Measurements from ENCODE around the gene JUND. TPM values are rescaled to one million over a fixed set of nuclear protein-coding genes. Genes with fewer than 3 reads are reported as not detected.
A peak's percentile ranks its signal among the peaks of the same experiment; 100 is the strongest.

The JUND gene
- total RNA-seq, 6 experiments from 2014 or later: 70.3 to 99.9 (median 91.7) TPM

- TF ChIP-seq CTCF (IDR thresholded peaks at IDR 0.05): no peak
- peaks cover 6% of the 10 kb centered on the region; the same call in 1 of the 2 replicates for H3K9me3 Mint-ChIP-seq
- peaks cover 69% of the 10 kb centered on the region for H3K27me3 Mint-ChIP-seq (ENCODE audit: insufficient read depth)
- peaks cover 40% of the 10 kb centered on the region for H3K4me1 Mint-ChIP-seq (ENCODE audit: low read depth)
- H3K36me3 Mint-ChIP-seq (ENCODE audit: low read depth): peaks cover 14% of the 10 kb centered on the region
- peak within 1 kb of the TSS; percentile 76 for H3K4me3 Mint-ChIP-seq
- peak within 1 kb of the TSS; percentile 89 for H3K27ac Mint-ChIP-seq
- DNase-seq: peak; percentile 41
Measured at GRCh38 chr19:18274219-18274780, 7.1 kb downstream of the JUND start, which contains the start of gene IQCN. IQCN (minus strand) TSS chr19:18274452; CDS start chr19:18269478, 4,974 bp downstream.

GRCh38 chr19:18273561-18274218 lies 7.7 kb downstream of the JUND start:
- TF ChIP-seq CTCF (IDR thresholded peaks at IDR 0.05): no peak
- no peak for DNase-seq
- peak overlapping the region; percentile 76 for H3K4me3 Mint-ChIP-seq
- peaks cover 5% of the 10 kb centered on the region; the same call in 1 of the 2 replicates for H3K9me3 Mint-ChIP-seq
- H3K4me1 Mint-ChIP-seq (ENCODE audit: low read depth): peaks cover 33% of the 10 kb centered on the region
- peak overlapping the region; percentile 89 for H3K27ac Mint-ChIP-seq
- peaks cover 9% of the 10 kb centered on the region; the same call in 1 of the 2 replicates for H3K36me3 Mint-ChIP-seq (ENCODE audit: low read depth)
- H3K27me3 Mint-ChIP-seq (ENCODE audit: insufficient read depth): peaks cover 65% of the 10 kb centered on the region

GRCh38 chr19:18271433-18271841 lies 10.0 kb downstream of the JUND start:
- no peak for TF ChIP-seq CTCF (IDR thresholded peaks at IDR 0.05)
- H3K36me3 Mint-ChIP-seq (ENCODE audit: low read depth): peaks cover 5% of the 10 kb centered on the region
- peaks cover 52% of the 10 kb centered on the region for H3K27me3 Mint-ChIP-seq (ENCODE audit: insufficient read depth)
- H3K9me3 Mint-ChIP-seq: peaks cover 5% of the 10 kb centered on the region; the same call in 1 of the 2 replicates
- peaks cover 26% of the 10 kb centered on the region for H3K4me1 Mint-ChIP-seq (ENCODE audit: low read depth)
- H3K27ac Mint-ChIP-seq: no peak overlapping the region; the same call in 1 of the 2 replicates
- peak overlapping the region; percentile 6; the same call in 1 of the 2 replicates for H3K4me3 Mint-ChIP-seq
- DNase-seq: no peak

GRCh38 chr19:18270326-18270725 lies 11.1 kb downstream of the JUND start:
- TF ChIP-seq CTCF (IDR thresholded peaks at IDR 0.05): no peak
- no peak for DNase-seq
- peaks cover 19% of the 10 kb centered on the region for H3K4me1 Mint-ChIP-seq (ENCODE audit: low read depth)
- H3K27ac Mint-ChIP-seq: no peak overlapping the region
- peaks cover 41% of the 10 kb centered on the region for H3K27me3 Mint-ChIP-seq (ENCODE audit: insufficient read depth)
- H3K9me3 Mint-ChIP-seq: peaks cover 5% of the 10 kb centered on the region; the same call in 1 of the 2 replicates
- peaks cover 12% of the 10 kb centered on the region for H3K36me3 Mint-ChIP-seq (ENCODE audit: low read depth)
- H3K4me3 Mint-ChIP-seq: no peak overlapping the region

- H3K9me3 Mint-ChIP-seq: no peaks in the 10 kb centered on the region
- peaks cover 8% of the 10 kb centered on the region for H3K4me1 Mint-ChIP-seq (ENCODE audit: low read depth)
- no peak overlapping the region for H3K4me3 Mint-ChIP-seq
- H3K27me3 Mint-ChIP-seq (ENCODE audit: insufficient read depth): peaks cover 30% of the 10 kb centered on the region
- H3K36me3 Mint-ChIP-seq (ENCODE audit: low read depth): peaks cover 12% of the 10 kb centered on the region
- TF ChIP-seq CTCF (IDR thresholded peaks at IDR 0.05): no peak
- no peak overlapping the region for H3K27ac Mint-ChIP-seq
- no peak for DNase-seq
Measured at GRCh38 chr19:18269070-18269723, 12.2 kb downstream of the JUND start.
